Measurements from ENCODE around the gene TRAPPC8. TPM values are rescaled to one million over a fixed set of nuclear protein-coding genes. Genes with fewer than 3 reads are reported as not detected.
"Not testable (repeated sequence)": the region's sequence is repeated elsewhere in the genome, so short reads cannot be mapped to it uniquely, and the experiment has no call there.

TRAPPC8 gene
- total RNA-seq, 2 donors from 2014 or later, result 43.1 to 49.2 TPM

DNA sequence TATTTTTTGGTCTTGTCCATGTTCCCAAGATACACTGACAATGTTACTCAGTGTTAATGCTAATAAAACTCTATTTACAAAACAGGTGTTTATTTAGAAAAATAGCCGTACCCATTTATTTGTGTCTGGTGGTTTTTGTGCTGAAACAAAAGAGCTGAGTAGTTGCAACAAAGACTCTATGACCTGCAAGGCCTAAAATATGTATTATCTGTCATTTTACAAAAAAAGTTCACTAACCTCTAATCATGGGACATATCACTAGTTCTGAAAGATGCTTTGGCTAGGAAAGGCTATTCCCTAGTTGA, 123.1 kb downstream of the TRAPPC8 start:
- no peak overlapping the region for H3K27ac ChIP-seq
- intact Hi-C loops (cut with DNase I), result loop anchor here (2.0 to 5.0 kb wide), 2 partner anchors 78 to 265 kb away; no protein-coding TSS in a partner anchor
- H3K27me3 ChIP-seq, result no peaks in the 10 kb centered on the region
- H3K9ac ChIP-seq (ENCODE audit: low read depth in 2 of 2, low read length in 2 of 2), result no peak overlapping the region
- no peak for DNase-seq
- H3K9me3 ChIP-seq, result no peaks in the 10 kb centered on the region
- H3K4me3 ChIP-seq, result no peak overlapping the region
- TF ChIP-seq CTCF (IDR thresholded peaks at IDR 0.05), result no peak
- no peaks in the 10 kb centered on the region for H3K4me1 ChIP-seq
- no peaks in the 10 kb centered on the region for H3K36me3 ChIP-seq

DNA sequence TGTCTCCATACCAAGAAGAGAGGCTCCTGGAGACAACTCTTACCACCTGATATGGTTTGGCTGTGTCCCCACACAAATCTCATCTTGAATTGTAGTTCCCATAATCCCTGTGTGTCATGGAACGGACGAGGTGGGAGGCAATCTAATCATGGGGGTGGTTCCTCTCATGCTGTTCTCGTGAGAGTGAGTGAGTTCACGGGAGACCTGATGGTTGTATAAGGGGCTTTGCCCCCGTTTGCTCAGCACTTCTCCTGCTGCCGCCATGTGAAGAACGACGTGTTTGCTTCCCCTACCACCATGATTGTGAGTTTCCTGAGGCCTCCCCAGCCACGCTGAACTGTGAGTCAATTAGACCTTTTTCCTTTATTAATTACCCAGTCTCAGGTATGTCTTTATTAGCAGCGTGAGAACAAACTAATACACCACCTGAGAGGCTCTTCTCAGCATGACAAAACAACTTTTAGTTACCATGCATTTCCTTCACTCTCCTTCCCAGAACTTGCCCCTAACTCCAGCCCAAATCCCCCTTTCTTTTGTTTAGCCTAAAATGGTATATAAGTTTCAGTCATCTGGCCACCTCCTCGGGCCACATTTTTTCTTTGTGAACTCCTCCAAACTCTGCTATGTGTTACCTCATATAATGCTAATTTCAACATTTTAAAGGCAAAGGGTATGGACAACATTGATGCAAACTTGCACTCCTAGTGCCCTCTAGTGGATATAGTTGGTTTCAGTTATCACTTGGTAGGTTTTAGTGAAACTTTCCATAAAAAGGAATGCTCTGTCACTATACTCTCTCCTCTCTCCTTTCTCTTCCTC, 123.6 kb downstream of the TRAPPC8 start:
- no peaks in the 10 kb centered on the region for H3K27me3 ChIP-seq
- H3K4me3 ChIP-seq, result no peak overlapping the region
- peak; percentile 19 for DNase-seq
- H3K27ac ChIP-seq, result no peak overlapping the region
- H3K9ac ChIP-seq (ENCODE audit: low read depth in 2 of 2, low read length in 2 of 2), result no peak overlapping the region
- intact Hi-C loops (cut with DNase I), result loop anchor here (2.0 to 5.0 kb wide), 2 partner anchors 77 to 265 kb away; no protein-coding TSS in a partner anchor
- H3K36me3 ChIP-seq, result no peaks in the 10 kb centered on the region
- no peaks in the 10 kb centered on the region for H3K9me3 ChIP-seq
- TF ChIP-seq CTCF (IDR thresholded peaks at IDR 0.05), result peak; percentile 63
- no peaks in the 10 kb centered on the region for H3K4me1 ChIP-seq

- no peak for TF ChIP-seq CTCF (IDR thresholded peaks at IDR 0.05)
- intact Hi-C loops (cut with DNase I), result no loop called here
- H3K9ac ChIP-seq (ENCODE audit: low read depth in 2 of 2, low read length in 2 of 2), result no peak overlapping the region
- no peak for DNase-seq
- H3K9me3 ChIP-seq, result no peaks in the 10 kb centered on the region
- H3K27ac ChIP-seq, result no peak overlapping the region
- H3K27me3 ChIP-seq, result no peaks in the 10 kb centered on the region
- H3K4me1 ChIP-seq, result no peaks in the 10 kb centered on the region
- no peak overlapping the region for H3K4me3 ChIP-seq
- H3K36me3 ChIP-seq, result no peaks in the 10 kb centered on the region
Measured at GRCh38 chr18:31814132-31814531, 128.8 kb downstream of the TRAPPC8 start.

- H3K4me1 ChIP-seq; H3K27me3 ChIP-seq; H3K9ac ChIP-seq (ENCODE audit: low read depth in 2 of 2, low read length in 2 of 2); intact Hi-C loops (cut with DNase I); H3K27ac ChIP-seq; H3K4me3 ChIP-seq; H3K36me3 ChIP-seq; H3K9me3 ChIP-seq; DNase-seq: not testable (repeated sequence)
Measured at GRCh38 chr18:31810336-31811130, 132.4 kb downstream of the TRAPPC8 start.

DNA sequence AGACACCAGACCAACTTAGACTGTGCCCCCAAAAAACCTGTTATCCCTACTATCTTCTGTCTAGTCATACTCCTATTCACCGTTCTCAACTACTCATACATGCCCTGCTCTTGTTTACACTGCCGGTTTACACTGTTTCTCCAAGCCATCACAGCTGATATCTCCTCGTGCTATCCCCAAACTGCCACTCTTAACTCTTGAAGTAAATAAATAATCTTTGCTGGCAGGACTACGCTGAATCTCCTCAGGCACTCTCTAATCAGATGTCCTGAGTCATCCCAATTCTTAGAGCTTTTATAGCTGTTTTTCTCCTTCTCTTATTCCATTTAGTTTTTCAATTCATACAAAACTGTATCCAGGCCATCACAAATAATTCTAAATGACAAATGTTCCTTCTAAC, 133.9 kb downstream of the TRAPPC8 start:
- DNase-seq; H3K27me3 ChIP-seq; H3K4me1 ChIP-seq; H3K9ac ChIP-seq (ENCODE audit: low read depth in 2 of 2, low read length in 2 of 2); intact Hi-C loops (cut with DNase I); H3K36me3 ChIP-seq; H3K4me3 ChIP-seq; H3K9me3 ChIP-seq; H3K27ac ChIP-seq: not testable (repeated sequence)

DNA sequence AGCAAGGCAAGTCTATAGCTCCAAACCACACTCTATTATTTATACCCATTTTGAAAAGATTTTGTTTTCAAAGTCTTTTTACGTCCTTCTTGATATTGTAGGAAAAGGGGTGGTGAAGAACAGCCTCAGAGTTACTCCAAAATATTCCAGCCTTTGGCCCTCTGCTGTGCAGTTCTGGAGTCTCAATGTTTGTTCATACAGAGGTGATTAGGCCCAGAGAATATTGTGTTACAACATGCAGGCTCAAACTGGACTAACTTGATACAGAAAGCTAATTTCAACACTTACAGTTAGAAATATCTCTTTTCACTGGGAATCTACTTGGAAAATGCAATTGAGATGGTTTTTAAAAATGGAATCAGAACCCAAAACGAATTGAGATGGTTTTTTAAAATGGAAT, 141.8 kb downstream of the TRAPPC8 start:
- Histone ChIP-seq H3K4me1 (no peaks in the 10 kb centered on the region), H3K27ac (no peak overlapping the region), H3K36me3 (no peaks in the 10 kb centered on the region), H3K4me3 (no peak overlapping the region), H3K9ac (ENCODE audit: low read depth in 2 of 2, low read length in 2 of 2) (no peak overlapping the region), H3K27me3 (no peaks in the 10 kb centered on the region), H3K9me3 (no peaks in the 10 kb centered on the region)
- intact Hi-C loops (cut with DNase I), result no loop called here
- no peak for DNase-seq
- no peak for TF ChIP-seq CTCF (IDR thresholded peaks at IDR 0.05)

GRCh38 chr18:31799257-31799656, 143.7 kb downstream of the TRAPPC8 start:
- H3K4me1 ChIP-seq; H3K9ac ChIP-seq (ENCODE audit: low read depth in 2 of 2, low read length in 2 of 2); intact Hi-C loops (cut with DNase I): not testable (repeated sequence)

More at GRCh38 chr18:31799257-31799656, 143.7 kb downstream of the TRAPPC8 start:
- not testable (repeated sequence) for H3K27me3 ChIP-seq, H3K9me3 ChIP-seq, H3K4me3 ChIP-seq, H3K36me3 ChIP-seq, DNase-seq, H3K27ac ChIP-seq
